Fibroblast of the aortic adventitia (primary cell): ENCODE results near the gene HMG20B. TPM values are rescaled to one million over a fixed set of nuclear protein-coding genes. Genes with fewer than 3 reads are reported as not detected.

Source experiments
- DNase-seq: peaks from one replicate; pipeline ENCODE4 v3.0.0-alpha.2; 2010; ENCODE audit warnings: low read depth
- H3K4me3 ChIP-seq: 2 replicates; pipeline ENCODE4 v1.5.1; 2011; ENCODE audit warnings: low read depth, mild to moderate bottlenecking, control low read depth, low read length, moderate library complexity
- total RNA-seq: library from RNA; depleted of rRNA; stranded (reverse); fragments of >200 nt; gene quantifications from 2 replicates; pipeline ENCODE4 v1.2.3, GENCODE V29; 2012; ENCODE audit warnings: low replicate concordance
- TF ChIP-seq, protein P1 (sequence below): IDR thresholded peaks from 2 replicates; pipeline ENCODE4 v1.5.1; 2011; ENCODE audit warnings: mild to moderate bottlenecking, low read length, control low read depth, inconsistent platforms; ENCODE audit not compliant: insufficient read depth

The HMG20B gene
- total RNA-seq, 1 donor, result 56.6 TPM

DNA sequence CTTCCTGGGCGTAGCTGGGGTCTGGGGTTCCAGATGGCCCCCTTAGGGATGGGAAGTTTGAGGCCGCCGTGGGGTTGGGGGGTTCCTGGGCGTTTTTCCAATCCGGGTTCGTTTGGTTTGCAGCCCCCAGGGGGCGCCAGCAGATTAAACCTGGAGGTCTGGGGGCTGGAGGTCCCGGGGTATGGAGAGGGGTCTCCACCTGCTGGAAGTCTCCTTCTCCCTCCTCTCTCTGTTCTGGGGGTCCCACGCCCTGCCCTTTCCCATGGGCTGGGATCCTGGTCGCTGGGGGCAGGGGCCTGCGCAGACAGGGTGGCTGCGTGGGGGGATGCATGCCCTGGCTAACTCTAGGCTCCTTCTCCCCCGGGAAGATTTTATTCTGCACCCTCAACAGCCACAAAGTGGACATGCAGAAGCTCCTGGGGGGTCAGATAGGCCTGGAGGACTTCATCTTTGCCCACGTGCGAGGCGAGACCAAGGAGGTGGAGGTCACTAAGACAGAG is 13.4 kb downstream of the HMG20B start:
- no peak overlapping the region for H3K4me3 ChIP-seq
- TF ChIP-seq, protein P1, sequence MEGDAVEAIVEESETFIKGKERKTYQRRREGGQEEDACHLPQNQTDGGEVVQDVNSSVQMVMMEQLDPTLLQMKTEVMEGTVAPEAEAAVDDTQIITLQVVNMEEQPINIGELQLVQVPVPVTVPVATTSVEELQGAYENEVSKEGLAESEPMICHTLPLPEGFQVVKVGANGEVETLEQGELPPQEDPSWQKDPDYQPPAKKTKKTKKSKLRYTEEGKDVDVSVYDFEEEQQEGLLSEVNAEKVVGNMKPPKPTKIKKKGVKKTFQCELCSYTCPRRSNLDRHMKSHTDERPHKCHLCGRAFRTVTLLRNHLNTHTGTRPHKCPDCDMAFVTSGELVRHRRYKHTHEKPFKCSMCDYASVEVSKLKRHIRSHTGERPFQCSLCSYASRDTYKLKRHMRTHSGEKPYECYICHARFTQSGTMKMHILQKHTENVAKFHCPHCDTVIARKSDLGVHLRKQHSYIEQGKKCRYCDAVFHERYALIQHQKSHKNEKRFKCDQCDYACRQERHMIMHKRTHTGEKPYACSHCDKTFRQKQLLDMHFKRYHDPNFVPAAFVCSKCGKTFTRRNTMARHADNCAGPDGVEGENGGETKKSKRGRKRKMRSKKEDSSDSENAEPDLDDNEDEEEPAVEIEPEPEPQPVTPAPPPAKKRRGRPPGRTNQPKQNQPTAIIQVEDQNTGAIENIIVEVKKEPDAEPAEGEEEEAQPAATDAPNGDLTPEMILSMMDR, result peak; percentile 49
- no peak for DNase-seq

DNA sequence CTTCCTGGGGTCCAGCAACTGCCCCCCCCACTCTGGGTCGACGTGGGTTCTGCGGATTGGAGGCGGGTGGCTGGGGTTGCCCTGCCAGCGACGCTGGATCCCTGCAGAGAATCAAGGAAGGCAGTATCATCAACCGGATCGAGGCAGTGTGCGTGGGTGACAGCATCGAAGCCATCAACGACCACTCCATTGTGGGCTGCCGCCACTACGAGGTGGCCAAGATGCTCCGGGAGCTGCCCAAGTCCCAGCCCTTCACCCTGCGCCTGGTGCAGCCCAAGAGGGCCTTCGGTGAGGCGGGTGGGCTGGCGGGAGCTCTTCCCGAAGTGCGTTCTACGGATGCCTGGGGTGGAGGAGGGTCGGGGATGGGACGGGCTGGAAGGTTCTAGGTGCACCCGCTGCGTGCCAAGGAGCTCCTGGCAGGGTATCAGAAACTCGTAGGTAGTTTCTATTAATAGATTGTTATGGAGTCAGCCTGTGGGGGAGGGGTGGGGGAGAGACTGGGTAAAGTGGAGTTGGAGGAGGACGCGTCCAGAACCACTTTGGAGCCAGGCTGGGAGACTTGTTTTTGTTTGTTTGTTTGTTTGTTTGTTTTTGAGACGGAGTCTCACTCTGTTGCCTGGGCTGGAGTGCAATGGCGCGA is 14.1 kb downstream of the HMG20B start:
- TF ChIP-seq, protein P1, result no peak
- no peak for DNase-seq
- H3K4me3 ChIP-seq, result no peak overlapping the region

DNA sequence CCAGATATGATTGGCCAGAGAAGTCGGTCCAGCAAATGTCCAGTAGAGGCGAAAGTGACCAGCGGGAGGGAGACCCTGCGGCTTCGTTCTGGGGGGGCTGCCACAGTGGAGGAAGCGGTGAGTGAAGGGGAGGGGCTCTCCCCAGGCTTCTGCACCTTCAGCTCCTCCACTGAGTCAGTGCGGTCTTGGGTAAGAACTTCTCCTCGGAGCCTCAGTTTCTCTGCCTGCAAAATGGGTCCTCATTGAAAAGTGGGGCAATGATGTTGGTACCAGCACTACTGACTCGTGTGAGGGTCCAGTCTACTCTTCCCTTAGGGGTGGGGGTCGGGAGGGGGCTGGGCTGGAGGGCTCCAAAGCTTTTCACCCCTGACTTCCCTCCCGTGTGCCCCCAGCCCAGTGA is 16.7 kb downstream of the HMG20B start:
- no peak for DNase-seq
- no peak overlapping the region for H3K4me3 ChIP-seq

DNA sequence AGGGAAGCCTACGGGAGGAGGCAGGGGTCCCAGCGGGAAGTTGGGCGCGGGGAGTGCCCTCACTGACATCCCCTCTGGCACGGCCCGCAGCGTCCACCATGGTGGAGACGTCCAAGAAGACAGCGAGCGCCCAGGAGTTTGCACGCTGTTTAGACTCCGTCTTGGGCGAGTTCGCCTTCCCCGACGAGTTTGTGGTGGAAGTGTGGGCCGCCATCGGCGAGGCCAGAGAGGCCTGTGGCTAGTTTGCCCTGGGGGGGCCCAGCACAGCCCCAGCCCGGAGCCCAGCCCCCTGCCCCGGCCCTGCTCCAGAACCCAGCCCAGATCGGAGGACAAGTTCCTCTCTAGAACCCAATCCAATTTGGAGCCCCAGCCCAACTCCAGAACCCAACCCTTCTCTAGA is 17.2 kb downstream of the HMG20B start:
- no peak for DNase-seq
- no peak overlapping the region for H3K4me3 ChIP-seq
- TF ChIP-seq, protein P1, result no peak

More for the DNA sequence above, 16.7 kb downstream of the HMG20B start:
- TF ChIP-seq, protein P1, result no peak

DNA sequence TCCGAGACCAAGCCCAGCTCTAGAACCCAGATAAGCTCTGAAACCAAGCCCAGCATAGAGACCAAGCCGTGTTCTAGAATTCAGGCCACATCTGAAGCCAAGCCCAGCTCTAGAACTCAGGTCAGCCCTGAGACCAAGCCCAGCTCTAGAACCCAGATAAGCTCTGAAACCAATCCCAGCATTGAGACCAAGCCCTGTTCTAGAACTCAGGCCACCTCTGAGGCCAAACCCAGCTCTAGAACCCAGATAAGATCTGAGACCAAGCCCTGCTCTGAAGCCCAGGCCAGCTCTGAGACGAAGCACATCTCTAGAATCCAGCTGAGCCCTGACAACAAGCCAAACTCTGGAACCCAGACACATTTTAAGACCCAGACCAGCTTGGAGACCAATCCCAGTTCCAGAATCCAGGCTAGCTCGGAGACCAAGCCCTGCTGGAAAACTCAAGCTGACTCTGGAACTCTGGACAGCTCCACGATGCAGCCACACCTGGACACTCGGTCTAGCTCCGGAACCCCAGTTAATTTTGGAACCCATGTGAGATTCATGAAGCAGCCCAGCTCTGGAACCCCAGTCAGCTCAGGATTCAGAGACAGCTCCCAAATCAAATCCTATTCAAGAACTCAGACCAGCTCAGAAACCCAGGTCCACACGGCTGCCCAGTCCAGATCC is 18.4 kb downstream of the HMG20B start:
- no peak for DNase-seq
- H3K4me3 ChIP-seq, result no peak overlapping the region
- TF ChIP-seq, protein P1, result no peak

DNA sequence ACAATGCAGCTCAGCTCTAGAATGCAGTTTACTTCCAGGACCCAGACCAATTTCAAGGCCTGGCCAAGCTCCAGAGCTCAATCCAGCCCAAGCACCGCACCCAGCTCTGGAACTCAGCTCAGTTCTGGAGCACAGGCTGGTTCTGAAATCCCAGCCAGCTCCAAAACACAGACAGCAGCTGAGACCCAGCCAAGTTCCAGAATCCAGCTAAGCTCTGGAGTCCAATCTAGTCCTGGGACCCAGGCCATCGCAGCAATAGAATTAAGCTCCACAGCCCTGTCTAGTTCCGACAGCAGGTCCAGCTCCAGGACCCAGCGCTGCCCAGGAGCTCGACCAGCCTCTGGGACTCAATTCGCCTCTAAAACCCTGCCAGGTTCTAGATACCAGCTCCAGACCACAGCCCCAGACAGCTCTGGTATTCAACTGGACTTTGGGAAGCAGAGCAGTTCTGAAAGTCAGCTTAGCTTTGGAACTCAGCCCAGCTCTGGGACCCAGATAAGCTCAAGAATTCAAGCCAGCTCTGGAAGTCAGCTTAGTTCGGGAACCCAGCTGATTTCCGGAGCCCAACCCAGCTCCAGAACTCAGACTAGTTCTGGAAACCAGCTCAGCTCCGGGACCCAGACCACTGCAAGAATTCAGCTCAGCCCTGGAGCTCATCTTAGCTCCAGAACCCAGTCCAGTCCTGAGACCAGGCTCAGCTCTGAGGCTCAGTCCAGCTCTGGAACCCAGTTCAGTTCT is 19.3 kb downstream of the HMG20B start:
- H3K4me3 ChIP-seq, result no peak overlapping the region
- DNase-seq, result peak; percentile 43
- TF ChIP-seq, protein P1, result no peak
